NCI-H82 (cell line): ENCODE measurements around the gene EYA4.
A peak's percentile ranks its signal among the peaks of the same experiment; 100 is the strongest.
"Not testable (repeated sequence)": the region's sequence is repeated elsewhere in the genome, so short reads cannot be mapped to it uniquely, and the experiment has no call there.

Experiments used
- DNase-seq: peaks from one replicate; lab custom pipeline; 2025; lab: John Stamatoyannopoulos, UW

Gene EYA4

DNA sequence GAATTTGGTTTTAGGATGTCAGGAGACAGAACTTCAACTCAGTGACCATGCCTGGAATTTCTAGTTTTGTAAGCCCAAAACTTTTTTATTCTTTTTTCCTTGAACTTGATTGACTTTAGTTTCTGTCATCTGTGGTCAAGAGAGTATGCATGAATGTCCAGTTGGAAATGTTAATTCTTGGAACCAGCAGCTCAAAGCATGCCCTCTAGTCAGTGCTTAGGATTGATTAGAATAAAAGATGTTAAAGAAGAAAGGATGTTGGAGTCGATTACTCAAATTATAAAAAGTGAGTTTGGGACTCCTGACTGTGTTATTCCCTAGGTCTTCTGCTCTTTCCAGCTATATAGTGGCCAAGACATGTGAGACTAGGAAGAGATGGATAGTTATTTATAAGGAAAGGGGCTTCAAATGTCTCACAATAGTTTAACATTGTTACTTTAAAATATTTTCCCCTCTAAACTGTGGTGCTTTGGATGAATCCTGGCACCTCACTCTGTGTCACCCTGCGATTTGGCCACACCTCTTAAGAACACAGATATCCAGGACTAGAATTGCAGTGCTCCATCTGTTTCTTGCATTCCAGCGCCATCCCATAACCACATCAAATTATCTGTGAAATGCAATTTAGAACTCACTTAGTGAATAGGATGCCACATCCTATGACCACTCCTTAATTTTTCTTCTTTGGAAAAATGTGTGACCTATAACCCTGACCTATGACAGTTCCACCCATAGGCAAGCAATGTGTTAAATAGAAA is 298.5 kb downstream of the EYA4 start:
- no peak for DNase-seq

DNA sequence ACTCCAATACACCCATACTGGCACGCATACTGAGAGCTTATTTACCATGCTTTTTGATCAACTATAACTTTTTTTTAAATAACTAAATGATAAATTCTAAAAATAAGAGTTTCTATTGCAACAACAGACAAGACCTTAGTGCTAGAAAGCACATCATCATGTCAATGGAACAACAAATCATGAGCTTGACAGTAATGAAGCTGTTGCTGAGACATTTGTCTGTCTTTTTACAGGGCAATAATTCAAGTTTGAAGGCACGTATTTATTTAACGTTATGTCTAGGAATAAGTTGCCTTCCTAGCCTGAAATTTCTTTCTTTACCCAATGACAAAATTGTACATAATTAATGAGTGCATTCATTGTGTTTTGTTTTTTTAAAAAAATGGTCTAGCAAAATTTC is 299.2 kb downstream of the EYA4 start:
- no peak for DNase-seq

DNA sequence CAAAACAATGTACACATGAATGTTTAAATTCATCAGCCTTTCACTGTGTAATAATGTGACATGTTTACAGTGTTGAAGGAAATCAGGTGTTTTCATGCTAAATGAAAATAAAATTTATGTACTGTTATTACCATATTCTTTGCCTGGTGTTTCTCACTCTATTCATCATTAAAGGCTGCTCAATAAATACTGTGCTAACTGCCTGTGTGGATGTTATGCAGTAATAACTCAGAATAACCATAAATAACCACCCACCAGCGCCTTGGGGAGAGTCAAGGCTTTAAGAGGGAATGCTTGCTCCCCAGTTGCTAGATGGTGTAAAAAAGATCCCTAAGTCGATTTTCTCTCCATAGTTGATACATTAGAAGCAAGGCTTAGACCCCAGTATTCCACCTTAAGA is 299.9 kb downstream of the EYA4 start:
- no peak for DNase-seq

DNA sequence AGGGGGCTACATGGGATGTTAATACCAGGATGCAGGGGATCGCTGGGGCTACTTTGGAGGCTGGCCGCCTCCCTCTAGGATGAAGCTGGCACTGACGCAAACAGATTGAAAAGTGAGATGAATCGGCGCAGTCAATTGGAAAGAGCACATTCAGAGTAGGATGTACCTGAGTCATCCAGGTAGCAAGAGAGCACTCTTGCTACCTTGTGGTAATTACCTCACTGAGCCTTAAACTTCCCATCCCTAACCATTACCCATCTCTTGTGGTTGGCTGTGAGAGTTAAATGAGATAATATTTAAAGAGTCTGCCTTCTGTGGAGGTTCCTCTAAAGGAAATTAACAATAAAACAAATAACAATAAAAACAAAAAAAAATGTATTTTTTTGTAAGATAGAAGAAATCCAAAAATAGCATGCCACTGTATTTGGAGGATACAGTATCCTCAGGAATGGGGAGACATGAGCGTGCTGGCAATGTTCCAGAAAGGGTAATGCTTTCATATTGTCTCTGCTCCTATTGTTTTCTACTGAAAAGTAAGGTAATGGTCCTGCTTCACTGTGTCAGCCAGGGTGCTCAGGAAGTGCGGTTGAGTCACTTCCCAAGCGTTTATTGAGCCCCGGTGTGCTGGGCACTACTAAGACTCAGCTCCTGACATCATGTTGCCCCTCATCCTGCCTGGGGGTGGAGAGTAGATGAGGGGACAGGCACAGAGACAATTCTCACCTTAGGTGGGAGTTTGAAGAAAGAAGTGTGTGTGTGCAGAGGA is 301.1 kb downstream of the EYA4 start:
- no peak for DNase-seq

DNA sequence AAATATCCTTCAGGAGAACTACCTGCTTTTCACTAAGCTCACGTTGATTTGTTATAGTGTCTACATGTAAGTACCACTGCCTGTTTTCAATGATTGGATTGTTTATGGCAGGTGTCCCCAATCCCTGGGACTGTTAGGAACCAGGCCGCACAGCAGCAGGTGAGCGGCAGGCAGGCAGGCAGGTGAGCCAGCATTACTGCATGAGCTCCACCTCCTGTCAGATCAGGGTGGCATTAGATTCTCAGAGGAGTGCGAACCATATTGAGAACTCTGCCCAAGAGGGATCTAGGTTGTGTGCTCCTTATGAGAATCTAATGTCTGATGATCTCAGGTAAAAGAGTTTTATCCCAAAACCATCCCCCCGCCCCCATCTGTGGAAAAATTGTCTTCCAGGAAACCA is 303.3 kb downstream of the EYA4 start:
- no peak for DNase-seq

DNA sequence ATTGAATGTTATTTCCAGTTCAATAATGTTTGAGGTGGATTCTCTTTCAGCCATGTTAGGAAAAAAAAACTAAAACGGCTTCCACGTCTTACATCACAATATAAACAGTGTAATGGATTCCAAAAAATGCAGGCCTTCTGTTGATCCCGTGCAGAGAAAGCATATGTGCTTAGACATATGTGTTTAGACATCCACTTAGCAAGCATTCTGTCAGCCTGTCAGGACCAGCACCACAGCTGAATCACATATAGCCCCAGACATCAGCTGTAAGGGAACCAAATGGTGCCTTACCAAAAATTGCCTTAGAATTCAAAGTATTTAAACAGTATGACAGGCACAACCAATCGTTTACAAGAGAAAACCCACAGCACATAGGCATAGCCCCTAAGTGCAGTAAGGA is 304.9 kb downstream of the EYA4 start:
- no peak for DNase-seq

DNA sequence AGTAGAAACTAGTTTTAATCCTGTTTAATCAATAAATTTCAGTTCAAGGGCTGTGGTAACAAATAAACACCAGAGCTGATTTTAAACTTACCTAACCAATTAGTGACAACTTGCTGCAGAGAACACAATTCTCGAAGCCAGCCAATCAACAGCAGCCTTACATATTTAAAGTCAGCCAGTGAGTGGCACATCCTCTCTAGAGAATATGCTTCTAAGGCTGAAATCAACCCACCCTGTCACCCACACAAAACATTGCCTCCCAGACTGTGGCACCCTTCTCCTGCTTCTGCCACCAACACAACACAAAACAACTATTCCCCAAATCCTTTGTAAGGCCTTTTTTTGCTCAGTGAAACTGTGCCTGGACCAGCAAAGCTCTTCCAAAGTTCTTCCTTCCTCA is 306.0 kb downstream of the EYA4 start:
- DNase-seq, result no peak

DNA sequence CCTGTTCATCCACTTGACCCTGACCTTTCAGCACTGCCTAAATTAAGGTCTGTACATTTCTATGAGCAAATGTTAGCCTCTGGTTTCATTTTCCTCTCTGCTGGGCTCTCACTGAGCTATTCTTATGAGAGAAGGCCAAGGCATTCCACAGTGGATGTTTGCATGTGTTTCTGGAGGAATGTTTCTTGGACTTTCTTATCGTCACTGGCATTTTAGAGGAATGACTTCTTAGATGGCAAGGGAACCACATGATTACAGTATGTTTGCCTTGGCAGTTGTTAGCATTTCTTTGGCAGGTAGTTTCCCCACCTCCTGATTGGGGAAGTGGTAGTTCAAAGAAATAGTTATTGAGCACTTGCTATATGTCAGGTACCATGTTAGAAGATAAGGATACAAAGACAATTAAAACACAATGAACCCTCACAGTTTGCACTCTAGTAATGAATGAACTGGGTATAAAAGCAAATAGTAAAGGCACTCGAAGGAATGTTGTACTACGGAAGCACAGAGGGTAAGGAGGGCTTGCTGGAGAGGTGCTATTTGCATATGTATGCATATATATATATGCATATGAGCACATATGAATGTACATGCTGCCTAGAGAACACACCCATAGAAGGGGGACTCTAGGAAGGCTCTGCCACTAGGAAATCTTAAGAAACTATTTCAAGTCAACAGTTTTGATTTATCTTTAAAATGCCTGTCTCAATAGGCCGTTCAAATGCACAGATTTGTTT is 307.4 kb downstream of the EYA4 start:
- no peak for DNase-seq

DNA sequence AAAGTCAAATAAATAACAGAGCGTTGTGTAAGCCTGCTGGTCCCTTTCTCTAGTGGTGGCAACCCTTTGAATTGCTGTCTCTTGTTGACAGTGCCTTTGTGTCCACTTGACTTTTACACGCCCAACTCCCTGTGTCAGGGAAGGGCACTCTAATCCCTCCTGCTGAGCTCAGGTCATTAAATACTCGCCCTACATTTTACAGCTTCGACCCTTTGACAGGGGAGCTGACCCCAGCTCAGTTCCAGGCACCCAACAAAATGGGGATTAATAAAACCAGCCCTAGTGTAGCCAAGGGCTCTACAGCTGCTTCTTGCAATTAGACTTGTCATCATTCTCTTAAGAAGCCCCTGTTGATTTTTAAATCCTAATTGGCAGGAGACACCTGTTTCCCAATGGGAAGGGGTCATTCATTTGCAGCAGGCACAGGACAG is 308.2 kb downstream of the EYA4 start:
- DNase-seq, result peak; percentile 25

DNA sequence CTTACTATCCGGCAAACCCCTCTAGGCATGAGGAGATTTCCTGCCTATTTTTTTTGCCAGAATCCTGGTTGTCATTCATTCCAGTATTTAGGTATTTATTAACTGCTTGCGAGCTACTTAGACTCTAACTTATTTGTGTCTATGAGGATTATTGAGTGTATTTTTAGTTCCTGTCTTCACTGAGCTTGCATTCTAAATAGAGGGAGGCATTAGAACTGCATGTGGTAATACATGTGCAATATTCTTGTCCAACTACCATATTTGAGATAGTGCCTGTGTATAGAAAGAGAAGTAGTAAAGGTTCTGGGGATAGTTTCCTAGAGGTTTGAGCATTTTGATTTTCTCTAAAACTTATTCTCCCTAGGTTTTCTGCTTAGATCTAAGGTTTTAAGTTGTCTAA is 308.9 kb downstream of the EYA4 start:
- DNase-seq, result no peak

DNA sequence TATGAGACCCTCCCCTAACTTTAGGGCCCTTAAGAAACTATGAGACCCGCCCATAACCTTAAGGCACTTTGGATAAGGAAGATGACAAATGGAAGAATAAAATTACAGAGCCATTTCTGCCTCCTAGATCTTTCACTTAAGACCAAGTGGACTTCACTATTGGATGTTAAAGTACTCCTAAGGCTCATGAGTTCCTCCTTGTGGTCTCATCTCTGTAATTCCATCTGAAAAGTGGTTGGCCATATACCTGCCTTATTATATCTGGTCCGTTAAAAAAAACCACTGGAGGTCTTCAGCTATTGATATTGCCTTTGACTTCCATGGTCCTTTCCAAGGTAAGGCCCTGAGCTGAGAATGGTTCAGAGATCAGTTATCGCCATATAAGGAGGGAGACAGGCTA is 310.3 kb downstream of the EYA4 start:
- no peak for DNase-seq

DNA sequence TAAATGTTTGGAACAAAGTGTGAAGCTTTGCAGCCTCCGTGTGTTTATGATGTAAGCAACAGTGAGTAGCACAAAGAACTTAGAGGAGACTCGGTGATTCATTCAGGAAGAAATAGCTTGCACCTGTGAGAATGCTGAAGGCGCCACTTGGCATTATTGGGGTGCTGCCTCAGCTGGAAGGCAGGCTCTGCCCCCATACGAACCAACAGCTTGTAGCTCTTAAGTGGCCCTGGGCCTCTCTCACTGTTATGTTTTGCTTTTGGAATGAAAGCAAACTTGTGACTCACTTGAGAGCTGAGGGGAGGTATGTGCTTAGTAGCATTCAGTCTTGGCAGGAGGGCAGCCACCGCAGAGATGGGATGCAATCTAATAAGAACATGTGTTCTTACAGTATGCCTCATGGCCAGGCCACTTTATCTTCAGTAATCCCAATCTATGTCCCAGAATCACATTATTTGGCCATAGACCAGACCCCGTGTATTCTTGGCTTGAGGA is 310.7 kb downstream of the EYA4 start:
- DNase-seq, result no peak

DNA sequence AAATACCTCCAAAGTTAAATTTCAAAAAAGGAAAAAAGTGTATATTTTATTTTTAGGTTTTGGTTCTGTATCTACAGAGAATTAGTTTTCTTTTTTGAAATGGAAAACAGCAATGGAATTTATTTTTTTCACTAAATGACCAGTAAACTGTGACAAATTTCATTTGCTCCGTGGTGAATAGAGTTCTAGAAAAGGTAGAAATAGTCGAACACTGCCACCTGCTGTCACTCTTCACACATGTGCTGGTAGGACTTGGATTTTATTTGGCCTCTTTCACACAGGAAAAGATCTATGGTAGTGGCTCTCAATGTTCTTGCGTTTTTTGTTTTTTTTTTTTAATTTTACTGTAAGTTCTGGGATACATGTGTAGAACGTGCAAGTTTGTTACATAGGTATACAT is 312.5 kb downstream of the EYA4 start:
- peak; percentile 68 for DNase-seq

DNA sequence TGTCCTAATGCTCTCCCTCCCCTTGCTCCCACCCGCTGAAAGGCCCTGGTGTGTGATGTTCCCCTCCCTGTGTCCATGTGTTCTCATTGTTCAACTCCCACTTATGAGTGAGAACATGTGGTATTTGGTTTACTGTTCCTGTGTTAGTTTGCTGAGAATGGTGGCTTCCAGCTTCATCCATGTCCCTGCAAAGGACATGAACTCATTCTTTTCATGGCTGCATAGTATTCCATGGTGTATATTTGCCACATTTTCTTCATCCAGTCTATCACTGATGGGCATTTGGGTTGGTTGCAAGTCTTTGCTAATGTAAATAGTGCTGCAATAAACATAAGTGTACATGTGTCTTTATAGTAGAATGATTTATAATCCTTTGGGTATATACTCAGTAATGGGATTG is 313.0 kb downstream of the EYA4 start:
- not testable (repeated sequence) for DNase-seq

DNA sequence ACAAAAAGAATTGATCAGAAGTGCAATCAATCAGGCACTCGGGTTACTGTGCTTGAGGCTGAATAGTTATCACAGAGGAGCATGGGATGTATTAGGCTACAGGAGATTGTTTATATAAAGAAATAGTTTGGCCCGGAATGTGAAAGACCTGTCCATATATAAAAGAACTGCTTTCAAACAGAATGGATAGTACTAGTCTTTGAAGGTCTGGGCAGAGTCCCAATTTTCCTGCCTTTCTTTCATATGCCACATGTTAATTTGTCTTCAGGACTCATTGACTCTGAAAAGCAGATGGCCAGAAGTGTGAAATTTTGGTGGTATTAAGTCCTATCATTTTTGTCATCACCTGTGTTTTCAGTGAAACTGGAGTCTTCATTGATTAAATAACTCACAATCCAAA is 314.5 kb downstream of the EYA4 start:
- DNase-seq, result no peak

DNA sequence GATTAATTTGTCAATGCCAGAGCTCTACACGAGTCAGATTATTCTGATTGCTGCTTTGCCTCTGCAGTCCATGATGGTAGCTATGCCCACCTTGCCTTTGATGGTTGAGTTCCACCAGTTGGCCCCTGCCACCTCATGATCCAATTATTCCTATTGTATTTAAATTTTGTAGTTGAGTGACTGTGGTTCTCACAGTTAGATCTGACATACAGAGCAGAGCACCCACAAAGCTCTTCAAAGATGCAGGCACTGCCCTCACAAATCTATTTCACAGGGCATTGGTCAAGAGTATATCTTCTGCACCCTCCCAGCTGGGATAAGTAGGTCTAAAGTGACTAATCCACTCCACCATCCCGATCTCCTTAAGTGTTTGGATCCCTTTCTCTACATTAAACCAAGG is 318.8 kb downstream of the EYA4 start:
- DNase-seq, result no peak

DNA sequence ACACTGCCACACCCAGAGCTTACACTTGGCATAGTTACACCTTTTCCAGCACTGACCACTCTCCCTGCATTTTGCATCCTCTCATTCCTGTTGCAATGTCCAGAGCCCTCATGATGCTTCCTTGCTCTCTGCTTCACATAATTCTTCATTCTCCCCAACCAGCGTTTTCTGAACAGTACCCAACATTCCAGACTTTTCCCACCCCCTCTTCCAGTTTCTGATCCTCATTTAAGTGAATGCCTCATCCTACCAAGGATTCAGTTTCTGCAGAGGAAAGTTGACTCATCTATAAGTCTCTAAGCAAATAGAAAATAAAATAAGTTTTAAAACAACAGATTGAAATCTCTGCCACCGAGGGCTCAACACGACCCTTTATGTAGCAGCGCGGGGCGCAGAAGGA is 326.5 kb downstream of the EYA4 start:
- no peak for DNase-seq

DNA sequence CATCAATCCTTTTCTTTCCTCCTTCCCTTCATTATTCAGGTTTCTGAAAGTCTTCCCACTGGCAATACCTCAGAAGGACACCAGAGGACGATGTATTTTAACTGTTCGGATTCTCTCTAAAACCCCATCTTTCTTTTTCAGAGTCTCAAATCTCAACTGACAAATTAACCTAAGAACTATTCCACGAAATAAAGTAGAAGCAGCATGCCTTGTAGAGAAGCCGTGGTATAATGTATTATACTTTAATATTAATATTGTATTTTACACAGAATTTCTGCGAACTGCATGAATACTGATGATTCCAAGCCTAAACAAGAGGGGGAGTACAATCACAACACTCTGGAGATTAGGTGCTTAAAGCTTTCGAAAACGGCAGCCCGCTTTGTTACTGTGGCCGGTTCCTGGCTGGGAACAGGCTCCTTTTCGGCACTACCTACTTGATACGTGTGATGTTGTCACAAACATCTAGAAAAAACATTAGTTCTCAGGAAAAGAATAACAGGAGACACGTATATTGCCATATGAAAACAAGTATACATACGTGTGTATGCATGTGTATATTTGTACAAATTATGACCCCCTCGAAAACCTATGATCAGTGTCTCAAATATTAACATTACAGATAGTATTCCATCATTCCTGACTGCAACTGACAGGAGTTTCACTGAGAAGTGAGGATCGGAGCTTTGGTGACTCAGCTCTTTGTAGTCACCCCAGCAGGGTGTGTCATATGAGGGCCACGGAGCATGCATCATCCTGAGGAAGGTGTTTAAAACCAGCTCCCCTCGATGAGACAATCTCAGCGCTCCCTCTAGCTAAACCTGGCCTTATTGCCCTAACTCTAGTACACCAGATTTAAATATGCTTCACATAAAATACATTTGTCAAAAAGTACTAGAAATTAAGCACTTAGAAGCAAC is 328.1 kb downstream of the EYA4 start:
- DNase-seq, result peak; percentile 60

DNA sequence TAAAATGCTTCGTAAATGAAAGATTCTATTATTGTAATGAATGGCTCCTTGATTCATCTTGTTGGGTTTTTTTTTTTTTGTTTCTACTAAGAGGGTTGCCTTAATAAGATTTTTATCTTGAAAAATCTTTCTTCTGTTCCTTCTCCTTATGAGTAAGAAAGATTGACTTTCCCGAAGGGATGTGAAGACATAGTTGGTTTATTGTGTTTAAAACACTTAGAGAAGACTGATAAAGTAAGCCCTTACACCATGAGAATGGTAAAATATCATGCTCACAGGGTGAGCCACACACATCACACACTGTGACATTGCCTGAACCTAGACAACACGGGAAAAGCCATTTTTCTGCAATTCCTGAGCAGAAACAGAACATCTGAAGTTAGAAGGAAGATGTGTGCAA is 330.5 kb downstream of the EYA4 start:
- no peak for DNase-seq

DNA sequence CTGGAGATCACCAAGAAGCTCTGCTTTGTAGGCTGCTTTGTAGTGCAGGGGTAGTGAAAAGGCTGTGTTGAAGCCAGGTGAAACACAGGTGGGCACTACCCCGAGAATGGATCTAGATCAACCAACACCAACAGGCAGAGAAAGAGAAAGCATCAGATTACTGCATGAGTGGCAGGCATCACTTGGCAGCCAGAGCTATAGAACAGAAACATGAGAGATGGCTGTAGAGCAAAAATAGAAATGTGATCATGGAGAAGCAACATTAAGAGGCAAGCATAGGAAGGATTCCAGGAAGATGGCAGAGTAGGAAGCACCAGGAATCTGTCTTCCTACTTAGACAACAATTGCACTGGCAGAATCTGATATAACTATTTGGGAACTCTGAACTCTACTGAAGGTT is 336.7 kb downstream of the EYA4 start:
- DNase-seq, result no peak
